Measurements from ENCODE around the gene KCNJ18.
"Not testable (repeated sequence)": the region's sequence is repeated elsewhere in the genome, so short reads cannot be mapped to it uniquely, and the experiment has no call there.

The KCNJ18 gene

GRCh38 chr17:21705021-21705601, 12.8 kb downstream of the KCNJ18 start:
- no peak for DNase-seq

- DNase-seq: not testable (repeated sequence)
Measured at GRCh38 chr17:21705746-21706145, 13.4 kb downstream of the KCNJ18 start.

DNA sequence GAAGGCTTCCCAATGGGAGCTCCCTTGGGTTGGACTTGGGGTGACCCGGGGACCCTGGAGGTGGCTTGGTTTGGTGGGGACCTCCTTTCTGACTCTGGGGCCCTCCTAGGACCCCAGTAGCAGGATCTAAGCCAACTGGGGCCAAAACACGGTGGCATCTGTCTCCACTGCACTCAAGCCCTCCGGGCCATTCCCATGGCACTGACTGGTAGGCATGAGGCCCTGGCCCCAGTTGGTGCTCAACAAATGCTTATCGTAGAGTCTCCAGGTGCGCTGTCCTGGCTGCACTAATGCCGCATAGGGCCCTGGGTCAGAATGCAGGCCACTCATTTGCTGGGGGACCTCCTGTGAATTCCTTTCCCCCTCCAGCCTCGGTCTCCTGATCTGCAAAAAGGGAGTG, 14.2 kb downstream of the KCNJ18 start:
- not testable (repeated sequence) for DNase-seq

DNA sequence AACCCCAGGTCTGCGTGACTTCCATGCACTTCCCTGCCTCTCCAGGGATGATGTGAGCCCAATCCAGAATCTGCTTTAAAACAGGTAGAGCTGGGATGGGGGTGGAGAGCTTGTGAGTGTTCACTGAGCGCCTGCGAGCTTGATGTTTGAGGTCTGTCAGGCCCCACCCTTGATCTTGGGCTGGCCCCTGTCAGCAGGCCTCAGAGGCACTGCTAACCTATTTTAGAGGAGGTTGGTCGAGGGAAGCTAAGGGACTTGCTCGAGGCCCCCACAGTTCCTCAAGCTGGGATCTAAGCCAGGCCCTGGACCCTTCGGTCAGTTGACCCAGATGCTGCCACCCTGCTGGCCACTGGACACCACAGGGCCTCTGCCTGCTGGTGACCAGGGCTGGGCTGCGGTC, 14.8 kb downstream of the KCNJ18 start:
- DNase-seq: not testable (repeated sequence)

DNA sequence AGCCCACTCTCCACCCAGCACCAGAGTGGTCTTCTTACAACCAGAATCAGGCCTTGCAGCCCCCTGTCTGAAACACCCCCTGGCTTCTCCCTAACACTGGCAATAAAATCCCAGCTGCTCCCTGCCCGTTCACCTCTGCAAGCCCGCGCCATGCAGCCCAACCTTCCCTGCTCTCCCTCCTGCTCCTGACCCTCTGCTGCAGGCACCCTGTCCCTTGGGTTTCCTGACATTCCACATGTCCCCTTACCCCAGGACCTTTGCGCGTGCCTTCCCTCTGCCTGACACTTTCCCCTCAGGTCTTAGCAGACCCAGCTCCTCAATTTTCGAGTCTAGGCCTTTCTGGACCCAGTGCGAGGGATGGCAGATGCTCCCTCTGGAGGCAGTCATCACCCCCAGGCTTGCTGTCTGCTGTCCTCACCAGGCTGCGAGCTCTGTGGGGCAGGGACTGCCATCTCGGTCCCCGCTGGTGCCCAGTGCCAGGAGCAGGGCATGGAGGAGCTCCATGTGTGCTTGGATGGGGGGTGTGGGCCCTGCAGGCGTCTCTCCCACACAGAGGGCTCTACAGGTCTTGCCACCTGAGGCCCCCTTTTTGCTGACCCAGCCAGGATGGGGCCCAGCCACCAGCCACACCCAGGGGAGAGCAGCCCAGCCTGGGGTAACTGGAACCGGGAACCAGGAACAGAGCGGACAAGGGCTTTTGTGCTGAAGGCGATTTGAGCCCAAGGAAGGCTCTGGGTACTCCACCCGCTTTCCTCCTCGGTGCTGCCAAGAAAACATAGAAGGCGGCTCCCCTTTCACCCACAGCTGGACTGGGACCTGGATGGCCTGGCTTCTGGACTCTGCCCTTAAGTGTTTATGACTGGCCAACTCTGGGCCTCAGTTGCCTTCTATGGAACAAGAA, 15.6 kb downstream of the KCNJ18 start:
- not testable (repeated sequence) for DNase-seq

GRCh38 chr17:21708612-21709535, 16.6 kb downstream of the KCNJ18 start:
- not testable (repeated sequence) for DNase-seq

GRCh38 chr17:21709994-21710393, 17.7 kb downstream of the KCNJ18 start:
- not testable (repeated sequence) for DNase-seq

- DNase-seq: not testable (repeated sequence)
Measured at GRCh38 chr17:21710486-21710885, 18.2 kb downstream of the KCNJ18 start.

GRCh38 chr17:21711182-21711581, 18.9 kb downstream of the KCNJ18 start:
- no peak for DNase-seq

DNA sequence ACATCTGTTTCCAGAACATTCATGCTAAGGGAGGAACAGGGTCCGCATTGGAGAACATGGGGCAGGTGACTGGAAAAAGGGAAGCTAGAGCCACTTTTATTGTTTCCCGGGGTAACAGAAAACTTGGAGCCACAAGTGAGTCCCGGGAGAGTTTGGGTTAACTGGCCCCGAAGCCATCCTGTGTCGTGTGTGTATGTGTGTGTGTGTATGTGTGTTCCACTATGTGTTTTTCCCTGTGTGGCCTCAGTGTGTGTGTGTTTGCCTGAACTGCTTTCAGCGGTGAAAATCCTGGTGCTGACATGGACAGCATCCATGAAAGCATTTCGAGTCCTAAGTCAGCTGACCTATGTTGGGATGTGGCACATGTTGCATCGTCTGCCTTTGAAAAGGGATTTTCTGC, 20.7 kb downstream of the KCNJ18 start:
- not testable (repeated sequence) for DNase-seq

DNA sequence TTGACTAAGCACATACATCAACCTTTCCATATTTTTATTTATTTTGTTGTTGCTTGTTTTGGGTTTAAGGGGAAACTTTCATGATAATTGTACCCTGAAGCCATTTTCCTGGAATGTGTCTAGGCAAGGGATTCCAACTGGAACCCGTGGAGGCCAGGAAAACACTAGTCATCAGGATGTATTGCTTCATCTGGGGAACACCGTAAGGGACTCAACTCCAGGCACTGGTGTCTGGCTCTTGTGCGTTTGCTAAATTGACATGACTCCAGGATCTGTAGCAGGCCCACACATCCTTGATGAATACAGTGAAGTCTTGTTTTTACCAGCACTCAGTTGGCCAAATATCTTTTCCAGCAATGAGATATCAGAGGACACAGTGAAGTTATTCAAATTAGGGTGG, 21.3 kb downstream of the KCNJ18 start:
- not testable (repeated sequence) for DNase-seq

- not testable (repeated sequence) for DNase-seq
Measured at GRCh38 chr17:21714676-21715075, 22.4 kb downstream of the KCNJ18 start.

DNA sequence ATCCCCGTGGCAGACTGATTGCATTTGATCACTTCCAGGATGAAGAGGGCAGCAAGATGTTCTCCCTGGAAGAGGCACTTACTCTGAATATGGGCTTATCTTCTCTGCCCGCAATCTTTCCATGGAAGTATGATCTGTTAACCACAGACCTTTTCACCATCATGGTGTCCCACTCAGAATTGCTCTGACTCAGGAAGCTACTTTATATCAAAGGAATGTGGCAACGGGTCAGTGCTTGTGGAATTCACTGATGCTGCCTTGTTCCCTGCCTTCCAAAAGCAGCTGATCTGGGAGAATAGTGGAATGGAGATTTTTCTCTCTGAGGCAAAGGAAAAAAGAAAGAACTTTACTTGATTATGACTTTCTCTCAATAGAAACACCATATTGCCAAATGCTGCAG, 23.6 kb downstream of the KCNJ18 start:
- not testable (repeated sequence) for DNase-seq

DNA sequence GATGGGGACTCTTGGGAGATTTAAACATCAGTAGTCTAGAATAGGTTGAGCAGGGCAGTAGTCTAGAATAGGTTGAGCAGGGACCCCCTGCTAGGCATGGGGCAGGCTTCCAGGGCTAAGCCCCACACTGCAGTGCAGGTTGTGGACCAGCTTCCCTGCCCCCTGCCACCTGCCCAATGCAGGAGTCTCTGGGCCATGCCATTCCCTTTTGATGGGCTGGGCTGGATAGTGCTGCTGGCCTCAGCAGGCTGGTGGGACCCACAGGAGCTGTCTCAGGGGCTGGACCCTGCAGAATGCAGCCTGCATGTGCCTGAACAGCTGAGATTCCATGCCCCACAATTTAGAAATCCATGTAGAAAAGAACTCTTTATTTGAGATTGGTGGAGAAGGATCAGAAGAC, 26.6 kb downstream of the KCNJ18 start:
- DNase-seq: not testable (repeated sequence)

- not testable (repeated sequence) for DNase-seq
Measured at GRCh38 chr17:21719511-21720226, 27.3 kb downstream of the KCNJ18 start.

DNA sequence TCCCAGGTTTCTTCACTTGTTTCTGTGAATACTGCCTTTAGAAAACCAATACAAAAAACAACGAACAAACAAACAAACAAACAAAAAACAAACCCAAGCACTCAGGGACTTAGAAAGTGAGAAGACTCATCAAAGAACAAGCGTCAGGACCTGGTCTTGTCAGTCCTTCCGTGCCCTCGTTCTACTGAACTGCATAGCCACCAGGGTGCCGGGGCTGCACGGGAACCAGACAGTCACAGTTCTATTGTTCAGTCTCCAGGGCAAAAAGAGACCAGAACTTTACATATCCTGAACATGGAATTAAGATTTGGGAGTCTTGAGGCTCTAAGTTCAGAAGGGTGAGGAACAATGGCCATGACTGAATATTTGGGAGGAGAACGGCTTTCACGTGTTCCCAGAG, 28.2 kb downstream of the KCNJ18 start:
- DNase-seq: not testable (repeated sequence)

DNA sequence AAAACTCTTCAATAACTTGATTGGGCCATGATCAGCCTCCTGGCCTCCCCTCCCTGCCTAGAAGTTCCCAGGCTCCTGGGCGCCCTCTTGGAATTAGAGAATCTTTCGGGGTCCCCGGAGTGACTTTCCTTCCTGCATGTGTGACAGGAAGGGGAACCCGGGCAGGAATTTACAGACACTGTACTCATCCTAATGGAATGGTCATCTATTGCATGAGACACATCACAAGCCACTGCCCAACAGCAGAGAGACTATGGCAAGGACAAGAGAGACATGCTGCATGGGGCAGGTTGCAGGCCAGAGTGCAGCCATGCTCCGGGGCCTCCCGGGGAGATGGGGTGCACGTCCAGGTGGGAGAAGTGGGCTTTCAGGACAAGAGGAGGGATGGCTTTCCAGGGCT, 29.9 kb downstream of the KCNJ18 start:
- DNase-seq: not testable (repeated sequence)

DNA sequence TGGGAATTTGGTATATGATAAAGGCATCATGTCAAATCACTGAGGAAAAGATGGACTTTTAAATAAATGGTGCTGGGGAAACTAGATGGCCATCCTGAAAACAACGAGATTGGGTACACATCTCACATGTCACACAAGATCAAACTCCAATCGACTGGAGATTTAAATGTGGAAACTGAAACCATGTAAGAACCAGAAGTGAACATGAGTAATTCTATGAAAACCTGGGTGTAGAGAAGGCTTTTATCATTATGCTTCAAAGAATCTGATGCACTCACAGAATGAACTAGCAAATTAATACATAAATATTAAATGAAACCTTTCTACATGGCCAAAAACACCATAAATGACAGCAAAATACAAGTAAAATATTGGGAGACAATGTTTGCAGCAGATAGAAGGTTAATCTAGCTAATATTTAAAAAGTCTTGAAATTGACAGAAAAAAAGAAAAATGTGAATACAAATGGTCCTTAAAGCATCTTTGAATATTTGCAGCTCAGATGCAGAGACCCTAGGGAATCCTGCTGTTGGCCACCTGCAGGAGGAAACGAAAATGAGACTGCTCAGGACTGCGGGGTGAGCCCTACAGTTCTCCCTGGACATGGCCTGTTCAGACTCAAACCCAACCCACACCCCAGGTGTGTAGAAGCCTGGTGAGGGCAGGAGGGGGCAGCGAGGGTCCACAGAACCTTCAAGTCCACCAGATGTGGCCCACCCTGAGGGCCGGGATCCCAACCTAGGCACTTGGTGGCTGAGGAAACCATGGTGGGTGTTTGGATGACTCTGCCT, 32.1 kb downstream of the KCNJ18 start:
- DNase-seq: not testable (repeated sequence)

- not testable (repeated sequence) for DNase-seq
Measured at GRCh38 chr17:21731076-21731475, 38.8 kb downstream of the KCNJ18 start.

- DNase-seq: not testable (repeated sequence)
Measured at GRCh38 chr17:21733931-21734330, 41.6 kb downstream of the KCNJ18 start.

- not testable (repeated sequence) for DNase-seq
Measured at GRCh38 chr17:21735814-21736213, 43.5 kb downstream of the KCNJ18 start.
